ENCODE results near the gene SLC9A9. TPM values are rescaled to one million over a fixed set of nuclear protein-coding genes. Genes with fewer than 3 reads are reported as not detected.

Gene SLC9A9
- total RNA-seq, 1 donor from 2014 or later = 0.22 TPM

DNA sequence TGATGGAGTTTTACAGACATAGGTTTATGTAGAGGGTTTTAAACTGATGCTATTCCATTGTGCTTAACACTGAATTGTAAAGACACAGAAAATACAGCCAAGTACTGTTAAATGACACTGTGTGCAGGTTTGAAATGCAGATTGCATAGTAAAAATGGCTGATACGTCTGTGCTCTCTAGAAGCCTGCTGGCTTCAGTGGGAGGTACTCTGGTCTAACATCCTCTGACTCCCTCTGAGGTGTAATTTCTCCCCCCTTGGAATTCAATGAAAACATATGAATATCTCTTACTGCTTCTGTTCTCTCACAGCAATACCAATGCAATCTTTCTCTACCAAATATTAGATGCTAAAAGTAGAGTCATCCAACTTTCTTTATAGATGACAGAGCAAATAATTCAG lies 176.6 kb downstream of the SLC9A9 start:
- Histone ChIP-seq H3K27me3 (no peaks in the 10 kb centered on the region), H2AFZ (replicated peaks) (no peak overlapping the region), H3K4me1 (no peaks in the 10 kb centered on the region), H3K9ac (no peak overlapping the region), H3F3A (ENCODE audit: low read depth) (no peaks in the 10 kb centered on the region), H3K4me3 (no peak overlapping the region), H4K20me1 (ENCODE audit: low read depth) (no peaks in the 10 kb centered on the region), H3K79me2 (ENCODE audit: low read depth) (no peaks in the 10 kb centered on the region), H3K27ac (no peak overlapping the region), H3K36me3 (no peaks in the 10 kb centered on the region), H3K4me2 (no peak overlapping the region), H3K9me3 (ENCODE audit: low read depth) (no peaks in the 10 kb centered on the region)
- no peaks in the 10 kb centered on the region for H3K36me3 Mint-ChIP-seq
- TF ChIP-seq, protein P1, sequence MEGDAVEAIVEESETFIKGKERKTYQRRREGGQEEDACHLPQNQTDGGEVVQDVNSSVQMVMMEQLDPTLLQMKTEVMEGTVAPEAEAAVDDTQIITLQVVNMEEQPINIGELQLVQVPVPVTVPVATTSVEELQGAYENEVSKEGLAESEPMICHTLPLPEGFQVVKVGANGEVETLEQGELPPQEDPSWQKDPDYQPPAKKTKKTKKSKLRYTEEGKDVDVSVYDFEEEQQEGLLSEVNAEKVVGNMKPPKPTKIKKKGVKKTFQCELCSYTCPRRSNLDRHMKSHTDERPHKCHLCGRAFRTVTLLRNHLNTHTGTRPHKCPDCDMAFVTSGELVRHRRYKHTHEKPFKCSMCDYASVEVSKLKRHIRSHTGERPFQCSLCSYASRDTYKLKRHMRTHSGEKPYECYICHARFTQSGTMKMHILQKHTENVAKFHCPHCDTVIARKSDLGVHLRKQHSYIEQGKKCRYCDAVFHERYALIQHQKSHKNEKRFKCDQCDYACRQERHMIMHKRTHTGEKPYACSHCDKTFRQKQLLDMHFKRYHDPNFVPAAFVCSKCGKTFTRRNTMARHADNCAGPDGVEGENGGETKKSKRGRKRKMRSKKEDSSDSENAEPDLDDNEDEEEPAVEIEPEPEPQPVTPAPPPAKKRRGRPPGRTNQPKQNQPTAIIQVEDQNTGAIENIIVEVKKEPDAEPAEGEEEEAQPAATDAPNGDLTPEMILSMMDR (IDR thresholded peaks at IDR 0.05) = no peak
- TF ChIP-seq EZH2phosphoT487 (IDR thresholded peaks at IDR 0.05) (no peak), EZH2 (IDR thresholded peaks at IDR 0.05) (no peak)
- H3K27ac Mint-ChIP-seq = no peak overlapping the region
- peaks cover 7% of the 10 kb centered on the region for H3K4me1 Mint-ChIP-seq
- no peak for DNase-seq (ENCODE audit: low spot score)
- H3K4me3 Mint-ChIP-seq = no peak overlapping the region
- H3K27me3 Mint-ChIP-seq (ENCODE audit: insufficient read depth, low read depth) = no peaks in the 10 kb centered on the region
- no peaks in the 10 kb centered on the region for H3K9me3 Mint-ChIP-seq

DNA sequence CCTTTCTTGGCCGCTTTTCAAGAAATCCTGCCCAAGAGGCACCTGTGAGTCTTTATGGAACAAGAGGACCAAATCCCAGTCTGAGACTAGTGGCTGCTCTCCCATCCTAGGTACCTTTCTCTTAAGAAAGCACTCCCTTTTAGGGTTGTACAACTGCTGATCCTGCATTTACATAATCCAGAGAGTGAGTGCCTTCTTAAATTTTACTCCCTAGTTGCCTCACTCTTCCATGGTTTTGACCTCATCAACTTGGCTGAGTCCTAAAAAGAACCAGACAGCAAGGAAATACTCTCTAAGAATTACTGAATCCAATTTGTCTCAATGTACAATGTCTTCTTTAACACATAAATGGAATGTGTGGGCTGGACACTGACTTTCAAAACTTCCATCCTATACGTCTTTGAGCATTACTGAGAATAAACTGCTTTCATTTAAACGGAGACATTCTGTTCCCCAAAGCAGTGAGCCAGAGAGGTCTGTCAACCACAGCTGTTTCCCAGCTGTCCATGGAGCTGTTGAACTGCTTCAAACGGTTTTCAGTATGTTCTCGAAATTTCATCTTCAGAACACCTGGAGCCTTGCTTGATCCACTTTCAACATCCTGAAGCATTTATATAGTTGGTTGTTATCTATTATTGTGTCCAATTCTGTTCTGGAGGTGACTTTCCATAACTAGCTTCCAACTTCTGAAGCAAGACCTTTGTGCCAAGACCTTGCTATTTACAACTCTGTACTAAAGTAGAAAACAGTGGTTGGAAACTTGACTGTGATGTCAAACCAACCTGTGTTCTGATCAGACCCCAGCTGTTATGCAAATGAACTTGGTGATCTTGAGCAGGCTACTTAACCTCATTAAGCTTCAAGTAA lies 179.1 kb downstream of the SLC9A9 start:
- Mint-ChIP-seq H3K4me1 (peaks cover 4% of the 10 kb centered on the region), H3K9me3 (peaks cover 13% of the 10 kb centered on the region), H3K4me3 (no peak overlapping the region), H3K27me3 (ENCODE audit: insufficient read depth, low read depth) (peaks cover 3% of the 10 kb centered on the region), H3K27ac (no peak overlapping the region), H3K36me3 (no peaks in the 10 kb centered on the region)
- DNase-seq (ENCODE audit: low spot score) = no peak
- no peak overlapping the region for H2AFZ ChIP-seq (replicated peaks)
- no peaks in the 10 kb centered on the region for H3K27me3 ChIP-seq
- no peaks in the 10 kb centered on the region for H3K36me3 ChIP-seq
- H3K9me3 ChIP-seq (ENCODE audit: low read depth) = no peaks in the 10 kb centered on the region
- H3K4me1 ChIP-seq = no peaks in the 10 kb centered on the region
- H3K4me2 ChIP-seq = no peak overlapping the region
- H3K79me2 ChIP-seq (ENCODE audit: low read depth) = no peaks in the 10 kb centered on the region
- H3F3A ChIP-seq (ENCODE audit: low read depth) = no peaks in the 10 kb centered on the region
- no peak overlapping the region for H3K27ac ChIP-seq
- H3K9ac ChIP-seq = no peak overlapping the region
- TF ChIP-seq EZH2 (IDR thresholded peaks at IDR 0.05) (no peak), EZH2phosphoT487 (IDR thresholded peaks at IDR 0.05) (no peak)
- TF ChIP-seq, protein P1 (IDR thresholded peaks at IDR 0.05) = no peak
- no peak overlapping the region for H3K4me3 ChIP-seq
- H4K20me1 ChIP-seq (ENCODE audit: low read depth) = no peaks in the 10 kb centered on the region

DNA sequence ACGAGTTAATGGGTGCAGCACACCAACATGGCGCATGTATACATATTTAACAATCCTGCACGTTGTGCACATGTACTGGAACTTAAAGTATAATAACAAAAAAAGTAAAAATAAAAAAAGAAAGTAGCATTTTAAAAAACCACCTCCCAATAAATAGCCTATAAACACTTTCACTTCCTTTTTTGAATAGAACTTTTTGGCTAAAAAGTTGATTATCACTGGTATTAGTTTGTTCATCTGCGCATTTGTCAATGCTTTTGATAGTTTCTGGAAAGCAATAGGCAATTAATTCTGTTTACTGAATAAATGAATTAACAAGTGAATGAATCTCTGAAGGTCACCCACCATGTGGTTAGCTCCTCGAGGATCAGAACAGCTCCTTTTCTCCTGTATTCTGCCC lies 179.9 kb downstream of the SLC9A9 start:
- Histone ChIP-seq H3K79me2 (ENCODE audit: low read depth) (no peaks in the 10 kb centered on the region), H3K9me3 (ENCODE audit: low read depth) (no peaks in the 10 kb centered on the region), H3K4me2 (no peak overlapping the region), H3K9ac (no peak overlapping the region), H3K36me3 (no peaks in the 10 kb centered on the region), H3K4me3 (no peak overlapping the region), H3K27me3 (no peaks in the 10 kb centered on the region), H2AFZ (replicated peaks) (no peak overlapping the region), H3K27ac (no peak overlapping the region), H3F3A (ENCODE audit: low read depth) (no peaks in the 10 kb centered on the region), H3K4me1 (no peaks in the 10 kb centered on the region), H4K20me1 (ENCODE audit: low read depth) (no peaks in the 10 kb centered on the region)
- Mint-ChIP-seq H3K9me3 (peaks cover 14% of the 10 kb centered on the region), H3K27ac (no peak overlapping the region), H3K4me3 (no peak overlapping the region), H3K4me1 (peaks cover 2% of the 10 kb centered on the region), H3K36me3 (no peaks in the 10 kb centered on the region), H3K27me3 (ENCODE audit: insufficient read depth, low read depth) (peaks cover 3% of the 10 kb centered on the region)
- no peak for DNase-seq (ENCODE audit: low spot score)
- TF ChIP-seq, protein P1 (IDR thresholded peaks at IDR 0.05) = no peak
- TF ChIP-seq EZH2phosphoT487 (IDR thresholded peaks at IDR 0.05) (no peak), EZH2 (IDR thresholded peaks at IDR 0.05) (no peak)

Measured in neural progenitor cell (in vitro differentiated cells).